Sigmoid colon (tissue), 7 donors: Measurements from ENCODE around the gene UBE3C. TPM values are rescaled to one million over a fixed set of nuclear protein-coding genes. Genes with fewer than 3 reads are reported as not detected.

Experiments used
- DNase-seq: peaks from one replicate; pipeline ENCODE4 v3.0.0-alpha.2; 2019
- H3K27ac ChIP-seq, 4 donors: fragments of 200-600 bp; sonication (generic); one replicate each; pipeline ENCODE4 v1.5.1; 2016 to 2019; ENCODE audit warnings: mild to moderate bottlenecking in 1 of 4
- H3K27me3 ChIP-seq, 3 donors: fragments of 200-600 bp; sonication (generic); one replicate each; pipeline ENCODE4 v1.5.1; 2019; ENCODE audit warnings: mild to moderate bottlenecking in 1 of 3
- H3K36me3 ChIP-seq, 4 donors: fragments of 200-600 bp; sonication (generic); one replicate each; pipeline ENCODE4 v1.5.1; 2016 to 2019
- H3K4me1 ChIP-seq, 4 donors: fragments of 200-600 bp; sonication (generic); one replicate each; pipeline ENCODE4 v1.5.1; 2017 to 2019
- H3K4me3 ChIP-seq, 4 donors: fragments of 200-600 bp; sonication (generic); one replicate each; pipeline ENCODE4 v1.5.1; 2017 to 2019; ENCODE audit warnings: mild to moderate bottlenecking in 2 of 4, moderate library complexity in 1 of 4
- H3K9me3 ChIP-seq, 4 donors: fragments of 200-600 bp in 3 of 4; sonication (generic) in 3 of 4; one replicate each; pipeline versions ENCODE4 v1.5.1 to v1.6.1; 2013 to 2019
- CTCF ChIP-seq, 4 experiments: fragments of 450-650 bp in 3 of 4; fragments of 200-600 bp in 1 of 4; IDR thresholded peaks; one replicate each; pipeline ENCODE4 v1.5.1; 2016 to 2019; ENCODE audit warnings: antibody characterized with exemption in 4 of 4, mild to moderate bottlenecking in 3 of 4, moderate library complexity in 2 of 4
- EP300 ChIP-seq, 4 donors: sonication (generic); formaldehyde crosslinking; IDR thresholded peaks; one replicate each; pipeline ENCODE4 v1.6.1; 2017; ENCODE audit warnings: antibody characterized with exemption in 4 of 4
- POLR2A ChIP-seq, 2 donors: fragments of 450-650 bp; IDR thresholded peaks; one replicate each; pipeline ENCODE4 v1.6.1; 2016; ENCODE audit warnings: antibody characterized with exemption in 2 of 2, mild to moderate bottlenecking in 2 of 2, moderate library complexity in 2 of 2
- POLR2AphosphoS5 ChIP-seq, 4 donors: sonication (generic); formaldehyde crosslinking; IDR thresholded peaks; one replicate each; pipeline ENCODE4 v1.6.1; 2017; ENCODE audit warnings: antibody characterized with exemption in 4 of 4
- WGBS, 2 donors: extraction: QIAGEN DNeasy Blood & Tissue Kit; methylation state at CpG; one replicate each; pipeline ENCODE4 v1.1.7; 2013; 5-methylcytosine and 5-hydroxymethylcytosine counted together
- intact Hi-C: fragments of 100-400 bp; cut with DNase I; formaldehyde crosslinking; loops from one replicate; pipeline ENCODE4 v1.15.1; 2023
- polyA plus RNA-seq, 3 donors: library from polyadenylated mRNA; stranded (reverse); fragments of 200-250 nt; gene quantifications; one replicate each; pipeline ENCODE4 v1.2.3, GENCODE V29; 2013
- total RNA-seq, 4 donors: library from RNA; depleted of rRNA; stranded (reverse); fragments of >200 nt; gene quantifications; one replicate each; pipeline ENCODE4 v1.1.0, GENCODE V29; 2016
- donor health status: healthy with polysubstance abuse.
- donor health status: Bipolar disorder and iron deficiency.
- donor health status: healthy.

UBE3C gene
- total and polyA plus RNA-seq, 7 donors = 21.0 to 84.2 (median 55.7) TPM

- Histone ChIP-seq H3K27ac (no peak overlapping the region), H3K27me3 (no peaks in the 10 kb centered on the region), H3K4me1 (no peaks in the 10 kb centered on the region), H3K4me3 (no peak overlapping the region), H3K9me3 (no peaks in the 10 kb centered on the region), H3K36me3 (peaks cover 7 to 93% (median 31%) of the 10 kb centered on the region in 4 donors)
- intact Hi-C loops = no loop called here
- TF ChIP-seq EP300 (IDR thresholded peaks at IDR 0.05) (no peak), POLR2A (IDR thresholded peaks at IDR 0.05) (no peak), CTCF (IDR thresholded peaks at IDR 0.05) (no peak), POLR2AphosphoS5 (IDR thresholded peaks at IDR 0.05) (no peak)
- no peak for DNase-seq
- WGBS, 2 donors = 94 to 95% methylated on average over 4 of the region's 4 CpGs
Observed at GRCh38 chr7:157176771-157177170, 38.0 kb downstream of the UBE3C start.

GRCh38 chr7:157177333-157177982 is 38.7 kb downstream of the UBE3C start:
- Histone ChIP-seq H3K27ac (no peak overlapping the region), H3K36me3 (peaks cover 7 to 93% (median 37%) of the 10 kb centered on the region in 4 donors), H3K9me3 (no peaks in the 10 kb centered on the region), H3K4me3 (no peak overlapping the region), H3K27me3 (no peaks in the 10 kb centered on the region), H3K4me1 (no peaks in the 10 kb centered on the region)
- TF ChIP-seq POLR2AphosphoS5 (IDR thresholded peaks at IDR 0.05) = no peak
- no peak for TF ChIP-seq EP300 (IDR thresholded peaks at IDR 0.05)
- TF ChIP-seq POLR2A (IDR thresholded peaks at IDR 0.05) = no peak
- no peak for TF ChIP-seq CTCF (IDR thresholded peaks at IDR 0.05)
- intact Hi-C loops = no loop called here
- WGBS, 2 donors = 84 to 88% methylated on average over 18 of the region's 18 CpGs
- DNase-seq = no peak

- intact Hi-C loops = no loop called here
- no peak for DNase-seq
- Histone ChIP-seq H3K4me3 (no peak overlapping the region), H3K4me1 (no peaks in the 10 kb centered on the region), H3K36me3 (peaks cover 7 to 93% (median 42%) of the 10 kb centered on the region in 4 donors), H3K27me3 (no peaks in the 10 kb centered on the region), H3K27ac (no peak overlapping the region), H3K9me3 (no peaks in the 10 kb centered on the region)
- TF ChIP-seq POLR2AphosphoS5 (IDR thresholded peaks at IDR 0.05) (no peak), CTCF (IDR thresholded peaks at IDR 0.05) (no peak), EP300 (IDR thresholded peaks at IDR 0.05) (no peak), POLR2A (IDR thresholded peaks at IDR 0.05) (no peak)
- WGBS, 2 donors = 91 to 92% methylated on average over 7 of the region's 7 CpGs
Observed at GRCh38 chr7:157177983-157178381, 39.3 kb downstream of the UBE3C start.

GRCh38 chr7:157183832-157184231 is 45.1 kb downstream of the UBE3C start:
- H3K27ac ChIP-seq = no peak overlapping the region
- H3K4me3 ChIP-seq = no peak overlapping the region
- 94 to 96% methylated on average over 15 of the region's 15 CpGs for WGBS, 2 donors
- H3K4me1 ChIP-seq = no peaks in the 10 kb centered on the region
- intact Hi-C loops = no loop called here
- H3K27me3 ChIP-seq = no peaks in the 10 kb centered on the region
- DNase-seq = no peak
- TF ChIP-seq POLR2A (IDR thresholded peaks at IDR 0.05) (no peak), POLR2AphosphoS5 (IDR thresholded peaks at IDR 0.05) (no peak), EP300 (IDR thresholded peaks at IDR 0.05) (no peak), CTCF (IDR thresholded peaks at IDR 0.05) (no peak)
- no peaks in the 10 kb centered on the region for H3K9me3 ChIP-seq
- peaks cover 25 to 100% (median 53%) of the 10 kb centered on the region in 4 donors for H3K36me3 ChIP-seq
